Measurements from ENCODE around the gene GOLGA6L6. TPM values are rescaled to one million over a fixed set of nuclear protein-coding genes. Genes with fewer than 3 reads are reported as not detected.
"Not testable (repeated sequence)": the region's sequence is repeated elsewhere in the genome, so short reads cannot be mapped to it uniquely, and the experiment has no call there.

The GOLGA6L6 gene
- total RNA-seq, result not detected
- long read RNA-seq, result 0 reads

- H3K4me3 ChIP-seq; H3K27ac ChIP-seq; H3K4me1 ChIP-seq; H3K27me3 ChIP-seq; H3K36me3 ChIP-seq; DNase-seq; H3K9me3 ChIP-seq; intact Hi-C loops (cut with DNase I); ATAC-seq: not testable (repeated sequence)
- 67% methylated on average over 4 of the region's 7 CpGs for WGBS (ENCODE audit: insufficient coverage, low coverage, low lambda C conversion rate, missing lambda C conversion rate)
Observed at GRCh38 chr15:20541700-20542099, at the start of gene GOLGA6L6. Gene GOLGA6L6, minus strand, starts transcription at chr15:20541800. Its CDS starts 91 bp downstream, at chr15:20541709.

- H3K27me3 ChIP-seq; DNase-seq; ATAC-seq; H3K9me3 ChIP-seq; H3K4me3 ChIP-seq; H3K4me1 ChIP-seq; H3K27ac ChIP-seq; intact Hi-C loops (cut with DNase I); H3K36me3 ChIP-seq: not testable (repeated sequence)
- no CpG with 5 or more reads among the region's 2 CpGs for WGBS (ENCODE audit: insufficient coverage, low coverage, low lambda C conversion rate, missing lambda C conversion rate)
Observed at GRCh38 chr15:20590069-20590468, 48.5 kb upstream of the GOLGA6L6 start.

- WGBS (ENCODE audit: insufficient coverage, low coverage, low lambda C conversion rate, missing lambda C conversion rate), result no CpG with 5 or more reads among the region's 3 CpGs
- H3K27ac ChIP-seq; H3K36me3 ChIP-seq; H3K9me3 ChIP-seq; DNase-seq; H3K4me3 ChIP-seq; H3K4me1 ChIP-seq; ATAC-seq; intact Hi-C loops (cut with DNase I); H3K27me3 ChIP-seq: not testable (repeated sequence)
Observed at GRCh38 chr15:20586821-20587220, 45.2 kb upstream of the GOLGA6L6 start.

GRCh38 chr15:20582726-20583115 lies 41.1 kb upstream of the GOLGA6L6 start:
- H3K9me3 ChIP-seq; H3K27ac ChIP-seq; intact Hi-C loops (cut with DNase I); H3K4me3 ChIP-seq; H3K36me3 ChIP-seq; H3K4me1 ChIP-seq; H3K27me3 ChIP-seq: not testable (repeated sequence)
- DNase-seq, result peak in 2 of 3 donors; percentile 2 to 22
- peak in 2 of 4 donors; percentile 43 to 47 for ATAC-seq
- 67% methylated on average over 1 of the region's 18 CpGs for WGBS (ENCODE audit: insufficient coverage, low coverage, low lambda C conversion rate, missing lambda C conversion rate)

GRCh38 chr15:20582109-20582725 lies 40.6 kb upstream of the GOLGA6L6 start:
- H3K4me3 ChIP-seq; H3K4me1 ChIP-seq; H3K27me3 ChIP-seq; intact Hi-C loops (cut with DNase I); DNase-seq; H3K27ac ChIP-seq; H3K36me3 ChIP-seq; H3K9me3 ChIP-seq: not testable (repeated sequence)
- ATAC-seq, result peak; percentile 10 to 61 (median 40)
- no CpG with 5 or more reads among the region's 39 CpGs for WGBS (ENCODE audit: insufficient coverage, low coverage, low lambda C conversion rate, missing lambda C conversion rate)

GRCh38 chr15:20581261-20582108 lies 39.9 kb upstream of the GOLGA6L6 start:
- no CpG with 5 or more reads among the region's 62 CpGs for WGBS (ENCODE audit: insufficient coverage, low coverage, low lambda C conversion rate, missing lambda C conversion rate)
- peak in 3 of 4 donors; percentile 33 to 50 (median 46) for ATAC-seq
- H3K27me3 ChIP-seq; H3K27ac ChIP-seq; H3K4me1 ChIP-seq; DNase-seq; H3K36me3 ChIP-seq; H3K4me3 ChIP-seq; intact Hi-C loops (cut with DNase I); H3K9me3 ChIP-seq: not testable (repeated sequence)

- H3K4me1 ChIP-seq, result not testable (repeated sequence)
Observed at GRCh38 chr15:20579662-20580061, 38.1 kb upstream of the GOLGA6L6 start.

GRCh38 chr15:20551289-20551688 lies 9.7 kb upstream of the GOLGA6L6 start:
- peak in 2 of 3 donors; percentile 37 to 47 for DNase-seq
- intact Hi-C loops (cut with DNase I), result not testable (repeated sequence)

More at GRCh38 chr15:20579662-20580061, 38.1 kb upstream of the GOLGA6L6 start:
- WGBS (ENCODE audit: insufficient coverage, low coverage, low lambda C conversion rate, missing lambda C conversion rate), result no CpG with 5 or more reads among the region's 14 CpGs
- DNase-seq; H3K36me3 ChIP-seq; intact Hi-C loops (cut with DNase I); H3K4me3 ChIP-seq; H3K27me3 ChIP-seq; H3K9me3 ChIP-seq; ATAC-seq; H3K27ac ChIP-seq: not testable (repeated sequence)

GRCh38 chr15:20505926-20506658 lies 35.5 kb downstream of the GOLGA6L6 start:
- H3K27ac ChIP-seq; intact Hi-C loops (cut with DNase I); H3K4me1 ChIP-seq; H3K27me3 ChIP-seq; H3K4me3 ChIP-seq; H3K36me3 ChIP-seq; ATAC-seq; DNase-seq; H3K9me3 ChIP-seq: not testable (repeated sequence)
- WGBS (ENCODE audit: insufficient coverage, low coverage, low lambda C conversion rate, missing lambda C conversion rate), result no CpG with 5 or more reads among the region's 87 CpGs

More at GRCh38 chr15:20551289-20551688, 9.7 kb upstream of the GOLGA6L6 start:
- 89% methylated on average over 13 of the region's 19 CpGs for WGBS (ENCODE audit: insufficient coverage, low coverage, low lambda C conversion rate, missing lambda C conversion rate)
- not testable (repeated sequence) for ATAC-seq, H3K27ac ChIP-seq, H3K9me3 ChIP-seq, H3K36me3 ChIP-seq, H3K4me3 ChIP-seq, H3K4me1 ChIP-seq, H3K27me3 ChIP-seq

- H3K36me3 ChIP-seq; H3K9me3 ChIP-seq; intact Hi-C loops (cut with DNase I); ATAC-seq; H3K27ac ChIP-seq; DNase-seq; H3K4me1 ChIP-seq; H3K4me3 ChIP-seq; H3K27me3 ChIP-seq: not testable (repeated sequence)
- no CpG with 5 or more reads among the region's 3 CpGs for WGBS (ENCODE audit: insufficient coverage, low coverage, low lambda C conversion rate, missing lambda C conversion rate)
Observed at GRCh38 chr15:20502839-20503238, 38.8 kb downstream of the GOLGA6L6 start.
